HG03039 (cell line): ENCODE data around the gene INPP4B.

Experiments
- ATAC-seq: cut with Tn5 transposase; IDR thresholded peaks from one replicate; pipeline ENCODE4 v1.9.1; 2021; ENCODE audit warnings: mild to moderate bottlenecking, moderate library complexity; ENCODE audit not compliant: unreplicated experiment

The INPP4B gene

GRCh38 chr4:142316913-142317312 is 529.2 kb downstream of the INPP4B start:
- ATAC-seq: no peak

- ATAC-seq: no peak
Observed at GRCh38 chr4:142316025-142316424, 530.1 kb downstream of the INPP4B start.

- no peak for ATAC-seq
Observed at GRCh38 chr4:142314686-142315085, 531.4 kb downstream of the INPP4B start.

GRCh38 chr4:142314247-142314646 is 531.9 kb downstream of the INPP4B start:
- no peak for ATAC-seq

GRCh38 chr4:142312391-142312790 is 533.7 kb downstream of the INPP4B start:
- no peak for ATAC-seq

- ATAC-seq: no peak
Observed at GRCh38 chr4:142311916-142312315, 534.2 kb downstream of the INPP4B start.

GRCh38 chr4:142309772-142310171 is 536.3 kb downstream of the INPP4B start:
- ATAC-seq: no peak

- ATAC-seq: no peak
Observed at GRCh38 chr4:142307857-142308256, 538.2 kb downstream of the INPP4B start.

GRCh38 chr4:142297313-142297712 is 548.8 kb downstream of the INPP4B start:
- ATAC-seq: no peak

- no peak for ATAC-seq
Observed at GRCh38 chr4:142293536-142293935, 552.6 kb downstream of the INPP4B start.

- no peak for ATAC-seq
Observed at GRCh38 chr4:142292231-142292630, 553.9 kb downstream of the INPP4B start.

- no peak for ATAC-seq
Observed at GRCh38 chr4:142291299-142292050, 554.6 kb downstream of the INPP4B start.

- ATAC-seq: no peak
Observed at GRCh38 chr4:142287371-142287770, 558.7 kb downstream of the INPP4B start.

GRCh38 chr4:142285222-142285583 is 560.9 kb downstream of the INPP4B start:
- no peak for ATAC-seq

- ATAC-seq: no peak
Observed at GRCh38 chr4:142284402-142285221, 561.5 kb downstream of the INPP4B start.

- ATAC-seq: no peak
Observed at GRCh38 chr4:142282870-142283431, 563.1 kb downstream of the INPP4B start.

- no peak for ATAC-seq
Observed at GRCh38 chr4:142281999-142282398, 564.1 kb downstream of the INPP4B start.

- ATAC-seq: no peak
Observed at GRCh38 chr4:142278663-142279062, 567.4 kb downstream of the INPP4B start.

GRCh38 chr4:142278171-142278570 is 567.9 kb downstream of the INPP4B start:
- no peak for ATAC-seq

GRCh38 chr4:142274137-142274536 is 572.0 kb downstream of the INPP4B start:
- ATAC-seq: no peak

GRCh38 chr4:142272452-142272851 is 573.6 kb downstream of the INPP4B start:
- no peak for ATAC-seq

- no peak for ATAC-seq
Observed at GRCh38 chr4:142271832-142272231, 574.3 kb downstream of the INPP4B start.
